Measurements from ENCODE around the gene DHCR7.

Gene DHCR7

GRCh38 chr11:71420455-71421241 is 27.5 kb downstream of the DHCR7 start:
- H3K27me3 ChIP-seq (ENCODE audit: control insufficient read depth in 2 of 2, insufficient read depth in 2 of 2, low read length in 2 of 2) = peaks cover 0 to 2% of the 10 kb centered on the region in 2 donors
- no peaks in the 10 kb centered on the region for H3K36me3 ChIP-seq (ENCODE audit: control insufficient read depth in 2 of 2, insufficient read depth in 2 of 2, low read length in 2 of 2)
- H3K27ac ChIP-seq (ENCODE audit: low read depth in 2 of 2, low read length in 2 of 2) = no peak overlapping the region
- H3K9ac ChIP-seq (ENCODE audit: low read depth in 1 of 2, low read length in 2 of 2) = no peak overlapping the region
- no peak overlapping the region for H3K4me3 ChIP-seq (ENCODE audit: low read length in 2 of 2)
- H3K4me1 ChIP-seq (ENCODE audit: control insufficient read depth in 2 of 2, insufficient read depth in 2 of 2, low read length in 2 of 2) = no peaks in the 10 kb centered on the region
- H3K9me3 ChIP-seq (ENCODE audit: control insufficient read depth in 2 of 2, low read length in 2 of 2) = no peaks in the 10 kb centered on the region

DNA sequence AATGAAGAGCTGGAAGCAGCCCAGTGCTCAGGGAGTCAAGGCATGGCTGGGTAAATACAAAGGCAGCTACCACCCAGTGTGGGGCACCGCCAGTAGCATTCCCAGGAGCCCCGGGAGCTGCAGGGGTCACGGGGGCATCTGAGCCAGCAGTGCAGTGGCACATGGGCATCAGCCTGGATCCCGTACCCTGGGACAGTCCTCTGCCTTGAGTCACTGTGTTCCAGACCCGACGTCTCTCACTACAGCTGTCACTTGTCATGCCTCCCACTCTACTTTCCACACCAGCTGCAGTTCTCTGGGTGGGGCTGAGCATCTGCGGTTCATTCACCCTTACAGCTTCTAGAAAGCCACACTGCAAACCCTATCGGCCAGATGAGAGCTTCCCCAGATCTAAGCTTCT is 29.6 kb downstream of the DHCR7 start:
- Histone ChIP-seq H3K9ac (ENCODE audit: low read depth in 1 of 2, low read length in 2 of 2) (no peak overlapping the region), H3K36me3 (ENCODE audit: control insufficient read depth in 2 of 2, insufficient read depth in 2 of 2, low read length in 2 of 2) (no peaks in the 10 kb centered on the region), H3K4me1 (ENCODE audit: control insufficient read depth in 2 of 2, insufficient read depth in 2 of 2, low read length in 2 of 2) (no peaks in the 10 kb centered on the region), H3K27ac (ENCODE audit: low read depth in 2 of 2, low read length in 2 of 2) (no peak overlapping the region), H3K4me3 (ENCODE audit: low read length in 2 of 2) (no peak overlapping the region), H3K9me3 (ENCODE audit: control insufficient read depth in 2 of 2, low read length in 2 of 2) (no peaks in the 10 kb centered on the region), H3K27me3 (ENCODE audit: control insufficient read depth in 2 of 2, insufficient read depth in 2 of 2, low read length in 2 of 2) (peaks cover 0 to 2% of the 10 kb centered on the region in 2 donors)

DNA sequence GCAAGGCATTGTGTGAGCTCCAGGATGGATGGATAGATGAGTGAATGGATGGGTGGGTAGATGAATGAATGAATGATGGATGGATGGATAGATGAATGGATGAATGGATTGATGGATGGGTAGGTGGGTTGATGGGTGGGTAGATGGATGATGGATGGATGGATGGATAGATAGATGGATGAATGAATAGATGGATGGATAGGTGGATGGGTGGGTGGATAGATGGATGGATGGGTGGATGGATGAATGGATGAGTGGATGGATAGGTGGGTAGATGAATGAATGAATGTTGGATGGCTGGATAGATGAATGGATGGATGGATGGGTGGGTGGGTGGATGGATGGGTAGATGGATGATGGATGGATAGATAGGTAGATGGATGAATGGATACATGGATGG is 33.5 kb downstream of the DHCR7 start:
- H3K4me3 ChIP-seq (ENCODE audit: low read length in 2 of 2) = no peak overlapping the region
- H3K9ac ChIP-seq (ENCODE audit: low read depth in 1 of 2, low read length in 2 of 2) = no peak overlapping the region
- H3K27ac ChIP-seq (ENCODE audit: low read depth in 2 of 2, low read length in 2 of 2) = no peak overlapping the region
- no peaks in the 10 kb centered on the region for H3K9me3 ChIP-seq (ENCODE audit: control insufficient read depth in 2 of 2, low read length in 2 of 2)
- no peaks in the 10 kb centered on the region for H3K36me3 ChIP-seq (ENCODE audit: control insufficient read depth in 2 of 2, insufficient read depth in 2 of 2, low read length in 2 of 2)
- H3K27me3 ChIP-seq (ENCODE audit: control insufficient read depth in 2 of 2, insufficient read depth in 2 of 2, low read length in 2 of 2) = peaks cover 0 to 2% of the 10 kb centered on the region in 2 donors
- H3K4me1 ChIP-seq (ENCODE audit: control insufficient read depth in 2 of 2, insufficient read depth in 2 of 2, low read length in 2 of 2) = no peaks in the 10 kb centered on the region

- Histone ChIP-seq H3K9me3 (ENCODE audit: control insufficient read depth in 2 of 2, low read length in 2 of 2) (no peaks in the 10 kb centered on the region), H3K4me3 (ENCODE audit: low read length in 2 of 2) (no peak overlapping the region)
These were observed 37.7 kb downstream of the DHCR7 start for GRCh38 chr11:71410363-71410966.

GRCh38 chr11:71408826-71409225 is 39.4 kb downstream of the DHCR7 start:
- Histone ChIP-seq H3K9ac (ENCODE audit: low read depth in 1 of 2, low read length in 2 of 2) (no peak overlapping the region), H3K4me3 (ENCODE audit: low read length in 2 of 2) (no peak overlapping the region), H3K27ac (ENCODE audit: low read depth in 2 of 2, low read length in 2 of 2) (no peak overlapping the region), H3K27me3 (ENCODE audit: control insufficient read depth in 2 of 2, insufficient read depth in 2 of 2, low read length in 2 of 2) (no peaks in the 10 kb centered on the region), H3K9me3 (ENCODE audit: control insufficient read depth in 2 of 2, low read length in 2 of 2) (no peaks in the 10 kb centered on the region), H3K36me3 (ENCODE audit: control insufficient read depth in 2 of 2, insufficient read depth in 2 of 2, low read length in 2 of 2) (no peaks in the 10 kb centered on the region), H3K4me1 (ENCODE audit: control insufficient read depth in 2 of 2, insufficient read depth in 2 of 2, low read length in 2 of 2) (no peaks in the 10 kb centered on the region)

More at GRCh38 chr11:71410363-71410966, 37.7 kb downstream of the DHCR7 start:
- no peaks in the 10 kb centered on the region for H3K36me3 ChIP-seq (ENCODE audit: control insufficient read depth in 2 of 2, insufficient read depth in 2 of 2, low read length in 2 of 2)
- H3K27ac ChIP-seq (ENCODE audit: low read depth in 2 of 2, low read length in 2 of 2) = no peak overlapping the region
- no peaks in the 10 kb centered on the region for H3K4me1 ChIP-seq (ENCODE audit: control insufficient read depth in 2 of 2, insufficient read depth in 2 of 2, low read length in 2 of 2)
- no peak overlapping the region for H3K9ac ChIP-seq (ENCODE audit: low read depth in 1 of 2, low read length in 2 of 2)
- H3K27me3 ChIP-seq (ENCODE audit: control insufficient read depth in 2 of 2, insufficient read depth in 2 of 2, low read length in 2 of 2) = no peaks in the 10 kb centered on the region

DNA sequence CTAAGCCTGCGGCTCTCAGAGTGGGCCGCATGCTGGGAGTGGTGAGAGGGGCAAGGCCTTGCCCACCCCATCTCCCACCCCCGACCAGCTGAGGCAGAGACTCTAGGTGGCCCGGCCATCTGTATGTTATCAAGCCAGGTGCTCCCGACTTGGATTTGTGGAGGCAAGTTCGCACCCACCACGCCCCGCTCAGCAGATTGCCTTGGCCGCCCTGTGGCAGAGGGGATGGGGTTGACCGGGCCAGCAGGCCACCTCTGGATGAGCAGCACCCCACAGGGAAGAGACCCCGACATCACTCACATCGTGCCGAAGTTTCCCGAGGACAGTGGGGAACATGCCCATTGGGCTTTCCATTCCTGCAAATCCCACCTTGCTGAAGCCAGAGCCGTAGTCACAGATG is 40.8 kb downstream of the DHCR7 start:
- Histone ChIP-seq H3K4me3 (ENCODE audit: low read length in 2 of 2) (no peak overlapping the region), H3K9me3 (ENCODE audit: control insufficient read depth in 2 of 2, low read length in 2 of 2) (no peaks in the 10 kb centered on the region), H3K9ac (ENCODE audit: low read depth in 1 of 2, low read length in 2 of 2) (no peak overlapping the region), H3K27ac (ENCODE audit: low read depth in 2 of 2, low read length in 2 of 2) (no peak overlapping the region), H3K27me3 (ENCODE audit: control insufficient read depth in 2 of 2, insufficient read depth in 2 of 2, low read length in 2 of 2) (no peaks in the 10 kb centered on the region), H3K36me3 (ENCODE audit: control insufficient read depth in 2 of 2, insufficient read depth in 2 of 2, low read length in 2 of 2) (no peaks in the 10 kb centered on the region), H3K4me1 (ENCODE audit: control insufficient read depth in 2 of 2, insufficient read depth in 2 of 2, low read length in 2 of 2) (no peaks in the 10 kb centered on the region)

DNA sequence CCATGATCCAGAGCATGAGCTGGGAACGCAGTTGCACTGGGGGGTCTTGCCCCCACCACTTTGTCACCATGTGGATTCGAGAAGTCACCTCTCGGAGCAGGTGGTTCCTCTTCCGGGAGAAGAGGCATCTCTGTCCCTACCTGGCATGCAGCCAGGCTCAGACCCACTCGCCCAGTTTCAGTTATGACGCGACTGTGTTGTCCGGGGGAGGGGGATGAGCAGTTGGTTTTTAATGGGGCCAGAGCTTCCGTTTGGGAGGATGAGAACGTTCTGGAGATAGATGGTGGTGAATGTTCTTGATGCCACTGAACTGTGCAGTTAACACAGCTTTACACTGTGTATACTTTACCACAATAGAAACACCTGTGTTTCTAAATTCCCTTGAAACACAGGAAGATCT is 41.5 kb downstream of the DHCR7 start:
- Histone ChIP-seq H3K4me3 (ENCODE audit: low read length in 2 of 2) (no peak overlapping the region), H3K36me3 (ENCODE audit: control insufficient read depth in 2 of 2, insufficient read depth in 2 of 2, low read length in 2 of 2) (no peaks in the 10 kb centered on the region), H3K4me1 (ENCODE audit: control insufficient read depth in 2 of 2, insufficient read depth in 2 of 2, low read length in 2 of 2) (peaks cover 0 to 2% of the 10 kb centered on the region in 2 donors), H3K9ac (ENCODE audit: low read depth in 1 of 2, low read length in 2 of 2) (no peak overlapping the region), H3K9me3 (ENCODE audit: control insufficient read depth in 2 of 2, low read length in 2 of 2) (no peaks in the 10 kb centered on the region), H3K27ac (ENCODE audit: low read depth in 2 of 2, low read length in 2 of 2) (no peak overlapping the region), H3K27me3 (ENCODE audit: control insufficient read depth in 2 of 2, insufficient read depth in 2 of 2, low read length in 2 of 2) (no peaks in the 10 kb centered on the region)

DNA sequence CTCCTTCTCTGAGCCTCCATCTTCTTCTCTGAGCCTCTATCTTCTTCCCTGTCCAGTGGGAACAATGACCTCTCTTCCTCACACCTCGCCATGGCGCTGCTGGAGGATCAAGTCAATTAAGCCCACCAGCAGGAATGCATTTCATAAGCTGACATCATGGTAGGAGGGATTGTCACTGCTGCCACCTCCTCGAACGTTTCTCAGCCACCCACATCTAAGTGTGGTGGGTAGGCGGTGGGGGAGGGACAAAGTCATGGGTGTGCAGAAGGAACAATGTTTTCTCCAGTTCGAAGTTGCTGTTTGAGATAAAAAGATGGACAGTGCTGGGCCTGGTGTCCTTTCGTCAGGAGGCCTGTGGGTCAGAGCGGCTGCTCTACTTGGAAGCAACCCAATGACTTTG is 44.0 kb downstream of the DHCR7 start:
- Histone ChIP-seq H3K9me3 (ENCODE audit: control insufficient read depth in 2 of 2, low read length in 2 of 2) (no peaks in the 10 kb centered on the region), H3K4me3 (ENCODE audit: low read length in 2 of 2) (no peak overlapping the region), H3K27ac (ENCODE audit: low read depth in 2 of 2, low read length in 2 of 2) (no peak overlapping the region), H3K4me1 (ENCODE audit: control insufficient read depth in 2 of 2, insufficient read depth in 2 of 2, low read length in 2 of 2) (peaks cover 0 to 2% of the 10 kb centered on the region in 2 donors), H3K9ac (ENCODE audit: low read depth in 1 of 2, low read length in 2 of 2) (no peak overlapping the region), H3K27me3 (ENCODE audit: control insufficient read depth in 2 of 2, insufficient read depth in 2 of 2, low read length in 2 of 2) (no peaks in the 10 kb centered on the region), H3K36me3 (ENCODE audit: control insufficient read depth in 2 of 2, insufficient read depth in 2 of 2, low read length in 2 of 2) (no peaks in the 10 kb centered on the region)

- H3K9me3 ChIP-seq (ENCODE audit: control insufficient read depth in 2 of 2, low read length in 2 of 2) = no peaks in the 10 kb centered on the region
- no peaks in the 10 kb centered on the region for H3K36me3 ChIP-seq (ENCODE audit: control insufficient read depth in 2 of 2, insufficient read depth in 2 of 2, low read length in 2 of 2)
- no peak overlapping the region for H3K9ac ChIP-seq (ENCODE audit: low read depth in 1 of 2, low read length in 2 of 2)
- H3K27me3 ChIP-seq (ENCODE audit: control insufficient read depth in 2 of 2, insufficient read depth in 2 of 2, low read length in 2 of 2) = no peaks in the 10 kb centered on the region
- no peak overlapping the region for H3K27ac ChIP-seq (ENCODE audit: low read depth in 2 of 2, low read length in 2 of 2)
- H3K4me3 ChIP-seq (ENCODE audit: low read length in 2 of 2) = no peak overlapping the region
- peaks cover 0 to 2% of the 10 kb centered on the region in 2 donors for H3K4me1 ChIP-seq (ENCODE audit: control insufficient read depth in 2 of 2, insufficient read depth in 2 of 2, low read length in 2 of 2)
These were observed 45.3 kb downstream of the DHCR7 start for GRCh38 chr11:71402878-71403277.

DNA sequence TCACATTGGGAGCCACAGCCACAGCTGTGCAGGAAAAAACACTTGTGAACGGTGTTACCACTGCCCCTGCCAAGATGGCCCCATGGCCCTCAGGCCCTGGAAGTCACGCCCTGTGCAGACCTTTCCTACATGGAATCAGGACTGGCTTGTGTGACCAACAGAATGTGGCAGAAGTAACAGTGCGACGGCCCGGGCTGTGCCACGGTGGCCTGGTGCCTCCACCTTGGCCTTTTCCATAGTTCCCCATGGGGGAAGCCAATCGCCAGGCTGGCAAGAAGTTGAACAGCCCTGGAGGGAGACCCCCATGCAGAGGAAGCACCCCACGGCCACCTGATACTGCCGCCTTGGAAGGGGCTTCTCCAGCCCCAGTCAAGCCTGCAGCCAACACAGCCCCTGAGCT is 48.0 kb downstream of the DHCR7 start:
- no peaks in the 10 kb centered on the region for H3K9me3 ChIP-seq (ENCODE audit: control insufficient read depth in 2 of 2, low read length in 2 of 2)
- H3K36me3 ChIP-seq (ENCODE audit: control insufficient read depth in 2 of 2, insufficient read depth in 2 of 2, low read length in 2 of 2) = no peaks in the 10 kb centered on the region
- H3K4me1 ChIP-seq (ENCODE audit: control insufficient read depth in 2 of 2, insufficient read depth in 2 of 2, low read length in 2 of 2) = peaks cover 0 to 2% of the 10 kb centered on the region in 2 donors
- H3K27me3 ChIP-seq (ENCODE audit: control insufficient read depth in 2 of 2, insufficient read depth in 2 of 2, low read length in 2 of 2) = no peaks in the 10 kb centered on the region
- H3K27ac ChIP-seq (ENCODE audit: low read depth in 2 of 2, low read length in 2 of 2) = no peak overlapping the region
- H3K4me3 ChIP-seq (ENCODE audit: low read length in 2 of 2) = no peak overlapping the region
- H3K9ac ChIP-seq (ENCODE audit: low read depth in 1 of 2, low read length in 2 of 2) = no peak overlapping the region
